GM18909 (cell line): ENCODE measurements around the gene STK32C.

Experiments used
- ATAC-seq: cut with Tn5 transposase; IDR thresholded peaks from one replicate; pipeline ENCODE4 v1.9.1; 2021; ENCODE audit warnings: mild to moderate bottlenecking; ENCODE audit not compliant: unreplicated experiment, poor library complexity

The STK32C gene

DNA sequence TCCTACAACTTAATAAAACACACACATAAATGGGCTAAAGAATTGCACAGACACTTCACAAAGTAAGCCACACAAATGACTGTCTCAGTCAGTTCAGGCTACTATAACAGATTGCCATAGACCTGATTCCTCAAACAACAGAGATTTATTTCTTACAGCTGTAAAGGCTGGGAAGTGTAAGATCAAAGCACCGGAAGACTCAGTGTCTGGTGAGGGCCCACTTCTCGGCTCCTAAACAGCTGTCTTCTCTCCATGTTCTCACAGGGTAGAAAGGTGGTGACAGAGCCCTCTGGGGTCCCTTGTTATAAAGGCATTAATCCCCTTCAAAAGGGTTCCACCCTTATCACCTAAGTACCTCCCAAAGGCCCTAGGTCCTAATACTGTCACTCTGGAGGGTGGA, 18.3 kb downstream of the STK32C start:
- no peak for ATAC-seq

DNA sequence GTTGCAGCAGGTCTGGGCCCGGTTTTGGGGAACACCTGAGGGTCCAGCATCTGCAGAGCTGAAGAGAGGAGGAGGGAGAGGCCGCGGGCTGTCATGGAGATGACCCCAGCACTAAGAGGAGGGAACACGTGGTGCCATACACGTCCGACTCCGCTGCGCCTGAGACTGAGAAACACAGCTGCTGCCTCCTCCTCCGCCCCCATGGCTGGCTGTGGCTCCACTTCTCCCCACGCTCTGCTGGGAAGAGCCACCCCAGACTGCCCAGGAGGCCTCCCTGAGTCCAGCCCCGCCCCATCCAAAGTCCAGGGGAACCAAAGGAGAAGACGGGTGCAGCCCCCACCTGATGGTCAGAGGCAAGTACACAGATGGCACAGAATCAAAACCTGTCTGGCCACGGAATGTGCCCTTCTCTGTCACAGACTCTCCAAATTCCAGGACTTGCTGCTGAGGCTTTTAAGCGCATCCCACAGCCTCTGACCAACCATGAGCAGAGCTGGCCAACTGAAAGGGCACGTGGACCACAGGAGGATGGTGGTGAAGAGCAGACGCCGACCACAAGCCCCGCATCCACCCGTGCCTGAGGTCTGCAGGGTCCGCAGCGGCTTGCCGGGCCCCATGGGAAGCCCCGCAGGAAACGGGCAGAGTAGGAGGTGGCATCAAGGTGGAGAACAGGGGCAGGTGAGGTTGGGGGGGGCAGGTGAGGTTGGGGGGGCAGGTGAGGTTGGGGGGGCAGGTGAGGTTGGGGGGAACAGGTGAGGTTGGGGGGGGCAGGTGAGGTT, 24.0 kb downstream of the STK32C start:
- no peak for ATAC-seq

GRCh38 chr10:132282667-132283603, 24.8 kb downstream of the STK32C start:
- ATAC-seq = no peak

GRCh38 chr10:132281915-132282666, 25.7 kb downstream of the STK32C start:
- no peak for ATAC-seq

- ATAC-seq = no peak
Measured at GRCh38 chr10:132280646-132281074, 27.1 kb downstream of the STK32C start.

- ATAC-seq = no peak
Measured at GRCh38 chr10:132279873-132280645, 27.7 kb downstream of the STK32C start.

DNA sequence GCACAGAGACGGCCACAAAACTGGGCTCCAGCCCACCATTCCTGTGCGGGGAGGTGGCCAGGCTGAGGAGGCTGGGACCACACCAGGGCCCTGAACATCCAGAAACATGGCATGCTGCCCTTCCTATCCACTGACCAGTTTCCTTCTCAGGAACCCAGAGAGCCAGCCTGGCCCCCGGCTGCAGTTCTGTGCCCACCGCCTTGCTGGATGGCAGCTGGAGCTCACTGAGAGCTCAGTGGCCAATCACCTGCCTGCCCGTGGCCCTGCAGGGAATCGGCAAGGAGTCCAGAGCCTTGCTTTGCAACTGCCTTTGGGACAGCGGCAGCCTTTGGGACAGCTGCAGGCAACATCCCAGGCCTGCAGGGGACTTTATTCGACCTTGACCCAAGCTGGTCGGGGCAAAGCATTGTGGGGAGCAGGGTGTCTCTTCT, 30.4 kb downstream of the STK32C start:
- no peak for ATAC-seq

GRCh38 chr10:132276706-132277105, 31.0 kb downstream of the STK32C start:
- ATAC-seq = no peak

GRCh38 chr10:132276179-132276675, 31.5 kb downstream of the STK32C start:
- ATAC-seq = no peak

DNA sequence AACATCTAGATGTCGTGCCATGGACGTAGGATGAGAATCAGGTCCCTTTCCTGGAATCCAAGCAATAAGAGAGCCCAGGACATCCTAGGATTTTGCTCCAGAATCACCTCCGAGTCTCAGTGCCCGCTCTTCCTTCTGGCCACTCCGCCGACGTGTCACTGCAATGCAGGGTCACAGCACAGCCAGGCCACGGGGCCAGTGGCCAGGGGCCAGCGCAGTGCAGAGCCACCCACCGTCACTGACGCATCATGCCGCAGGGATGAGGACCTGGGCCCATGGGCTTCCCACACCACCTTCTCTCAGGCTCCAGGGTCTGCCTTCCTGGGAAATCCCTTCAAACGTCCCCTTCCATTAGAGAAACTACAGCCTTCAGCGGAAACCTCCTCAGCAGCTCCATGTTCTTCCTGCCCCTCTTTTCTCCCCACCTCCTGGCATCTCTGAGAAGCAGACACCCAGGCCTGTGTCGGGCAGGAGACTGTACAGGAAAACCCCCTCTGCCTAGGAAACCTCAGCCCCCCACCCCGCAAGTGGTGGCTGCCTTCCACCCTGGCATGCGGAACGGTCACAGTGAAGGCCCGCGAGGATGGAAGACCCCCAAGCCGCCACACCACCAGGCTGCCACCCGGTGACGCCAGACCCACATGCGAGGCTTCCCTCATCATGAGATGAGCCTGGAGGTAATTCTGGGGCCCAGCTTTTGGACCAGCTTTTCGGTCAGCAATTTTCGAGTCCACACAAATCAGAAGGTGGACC, 32.1 kb downstream of the STK32C start:
- no peak for ATAC-seq

- no peak for ATAC-seq
Measured at GRCh38 chr10:132274986-132275385, 32.8 kb downstream of the STK32C start.

DNA sequence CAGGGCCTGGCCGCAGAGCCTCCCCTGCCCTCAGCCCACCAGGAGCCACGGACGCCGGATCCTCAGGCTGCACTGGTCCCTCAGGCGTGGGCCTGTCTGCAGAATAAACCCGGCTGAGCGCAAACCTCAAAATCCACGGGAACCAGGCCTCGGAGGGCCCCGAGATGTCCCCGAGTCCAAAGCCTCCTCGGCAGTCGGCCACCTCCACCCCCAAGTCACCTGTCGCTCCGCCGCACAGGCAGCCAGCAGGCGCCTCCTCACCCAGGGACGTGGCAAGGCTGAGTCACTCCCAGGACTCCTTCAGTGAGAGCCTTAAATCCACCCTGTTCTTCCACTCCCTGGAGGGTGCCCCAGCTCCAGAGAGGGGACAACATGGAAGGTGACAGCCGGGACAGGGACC, 33.2 kb downstream of the STK32C start:
- no peak for ATAC-seq

DNA sequence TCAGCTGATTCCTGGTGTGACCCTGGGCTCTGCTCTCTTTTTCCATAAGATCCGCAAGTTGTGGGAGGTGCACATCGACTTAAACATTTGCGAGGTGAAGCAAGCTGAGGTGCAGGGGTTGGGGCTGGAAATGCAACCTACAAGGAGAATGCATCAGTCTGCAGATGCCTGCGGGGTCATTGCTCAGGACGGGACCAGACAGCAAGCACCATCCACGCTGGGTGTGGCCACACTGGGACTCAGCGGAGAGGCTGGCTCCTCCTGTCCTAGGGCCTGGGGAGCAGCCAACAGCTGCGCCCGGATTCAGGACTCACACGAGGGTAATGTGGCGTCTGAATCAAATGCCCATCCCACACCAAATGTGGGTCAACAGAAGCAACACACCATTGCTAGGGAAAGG, 33.8 kb downstream of the STK32C start:
- no peak for ATAC-seq

DNA sequence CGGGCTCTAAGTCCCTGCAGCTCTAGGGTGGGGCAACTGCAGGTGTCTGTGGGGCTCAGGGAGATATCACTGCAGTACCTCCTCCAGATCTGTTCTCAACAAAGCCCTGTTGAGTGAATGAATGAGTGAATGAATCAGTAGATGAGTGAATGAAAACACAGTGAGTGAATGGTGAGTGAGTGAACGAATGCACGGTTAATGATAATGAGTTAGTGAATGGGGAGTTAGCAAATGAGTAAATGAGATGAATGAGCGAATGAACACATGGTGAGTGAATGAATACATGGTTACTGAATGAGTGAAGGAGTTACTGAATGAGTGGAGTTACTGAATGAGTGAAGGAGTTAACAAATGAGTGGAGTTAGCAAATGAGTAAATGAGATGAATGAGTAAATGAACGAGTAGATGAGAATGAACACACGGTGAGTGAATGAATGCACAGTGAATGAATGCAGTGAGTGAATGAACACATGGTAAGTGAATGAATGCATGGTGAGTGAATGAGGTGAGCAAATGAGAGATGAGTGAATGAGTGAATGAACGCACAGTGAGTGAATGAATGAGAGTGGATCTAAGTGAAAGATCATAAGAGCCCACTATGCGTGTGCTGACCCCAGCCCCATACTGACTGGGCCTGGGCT, 34.3 kb downstream of the STK32C start:
- ATAC-seq = no peak

- ATAC-seq = no peak
Measured at GRCh38 chr10:132272231-132272971, 35.3 kb downstream of the STK32C start.

DNA sequence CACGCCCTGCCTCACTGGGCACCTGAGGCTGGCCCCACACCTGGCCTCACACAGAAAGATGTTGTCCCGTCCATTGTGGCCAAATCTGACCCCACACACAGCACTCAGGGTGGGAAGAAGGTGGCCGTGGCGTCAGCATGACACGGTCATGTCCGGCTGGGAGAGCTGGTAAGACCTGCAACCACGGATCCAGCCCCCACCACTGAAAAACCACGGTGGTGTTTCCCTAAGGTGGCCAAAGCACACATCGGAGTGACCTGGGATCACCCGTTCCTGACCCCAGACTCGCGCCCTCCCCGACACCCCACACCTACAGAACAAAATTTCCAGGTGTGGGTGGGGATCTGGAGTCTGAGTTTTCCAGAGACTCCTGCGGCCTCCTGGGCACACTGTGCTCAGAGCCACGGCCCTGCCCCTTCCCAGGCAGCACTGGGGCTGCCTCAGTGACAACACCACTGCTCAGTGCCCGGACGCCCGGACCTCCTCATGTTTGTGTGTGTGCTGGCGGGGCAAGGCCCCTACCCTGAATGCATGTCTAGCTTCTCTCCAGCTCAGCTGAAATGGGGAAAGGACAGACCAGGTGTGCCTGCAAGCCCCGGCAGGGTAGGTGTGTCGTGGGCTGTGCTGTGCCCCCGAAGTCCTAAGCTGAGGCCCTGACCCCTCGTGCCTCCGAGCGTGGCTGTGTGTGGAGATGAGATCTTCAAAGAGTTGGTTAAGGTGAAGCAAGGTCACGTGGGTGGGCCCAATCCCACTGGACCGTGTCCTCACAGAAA, 36.1 kb downstream of the STK32C start:
- no peak for ATAC-seq
